HepG2 (cell line): ENCODE data around the gene CDKN2AIP. TPM values are rescaled to one million over a fixed set of nuclear protein-coding genes. Genes with fewer than 3 reads are reported as not detected.

Experiments
- CBFB ChIP-seq: sonication (generic); formaldehyde crosslinking; IDR thresholded peaks from 2 replicates; pipeline ENCODE4 v1.4.0; 2020; ENCODE audit warnings: missing genetic modification reagents
- CCAR2 ChIP-seq: fragments of 200-400 bp; formaldehyde crosslinking; optimal IDR thresholded peaks from 2 replicates; pipeline ENCODE3; 2018; ENCODE audit warnings: low read depth, mild to moderate bottlenecking, low read length, moderate library complexity
- KDM5B ChIP-seq: sonication (generic); formaldehyde crosslinking; IDR thresholded peaks from 2 replicates; pipeline ENCODE4 v1.4.0; 2020; ENCODE audit warnings: missing genetic modification reagents, mild to moderate bottlenecking, borderline replicate concordance
- KLF6 ChIP-seq: IDR thresholded peaks from 2 replicates; pipeline ENCODE4 v1.8.0; 2016; ENCODE audit warnings: missing biosample characterization, missing genetic modification reagents
- MZF1 ChIP-seq: sonication (generic); formaldehyde crosslinking; IDR thresholded peaks from 2 replicates; pipeline ENCODE4 v1.8.1; 2023; ENCODE audit warnings: mild to moderate bottlenecking, missing genetic modification reagents, borderline replicate concordance
- RBAK ChIP-seq: sonication (generic); formaldehyde crosslinking; IDR thresholded peaks from 2 replicates; pipeline ENCODE4 v1.5.1; 2020; ENCODE audit warnings: mild to moderate bottlenecking, missing genetic modification reagents
- RBM39 ChIP-seq: fragments of 200-400 bp; formaldehyde crosslinking; IDR thresholded peaks from one replicate; pipeline ENCODE4 v1.6.1; 2018; ENCODE audit warnings: antibody characterized with exemption, mild to moderate bottlenecking, low read depth, low read length; ENCODE audit not compliant: poor library complexity, severe bottlenecking
- TP53 ChIP-seq: sonication (generic); formaldehyde crosslinking; conservative IDR thresholded peaks from 2 replicates; pipeline ENCODE4 v1.4.0; 2020; ENCODE audit warnings: missing genetic modification reagents
- ZBTB7B ChIP-seq: sonication (generic); formaldehyde crosslinking; IDR thresholded peaks from 2 replicates; pipeline ENCODE4 v1.4.0; 2020; ENCODE audit warnings: missing genetic modification reagents
- ZFP41 ChIP-seq: sonication (generic); formaldehyde crosslinking; IDR thresholded peaks from 2 replicates; pipeline ENCODE4 v1.4.0; 2020; ENCODE audit warnings: mild to moderate bottlenecking, missing genetic modification reagents, borderline replicate concordance
- ZNF326 ChIP-seq: sonication (generic); formaldehyde crosslinking; IDR thresholded peaks from 2 replicates; pipeline ENCODE4 v1.4.0; 2020; ENCODE audit warnings: missing genetic modification reagents, borderline replicate concordance
- ZNF33A ChIP-seq: sonication (generic); formaldehyde crosslinking; IDR thresholded peaks from 2 replicates; pipeline ENCODE4 v1.5.1; 2020; ENCODE audit warnings: missing genetic modification reagents, mild to moderate bottlenecking, moderate library complexity, borderline replicate concordance
- ZNF644 ChIP-seq: IDR thresholded peaks from 2 replicates; pipeline ENCODE4 v1.6.1; 2016; ENCODE audit warnings: low read depth
- ZNF749 ChIP-seq: sonication (generic); formaldehyde crosslinking; IDR thresholded peaks from 2 replicates; pipeline ENCODE4 v1.8.0; 2022; ENCODE audit warnings: mild to moderate bottlenecking, missing genetic modification reagents, moderate library complexity, borderline replicate concordance
- polyA plus RNA-seq, 8 experiments: library from polyadenylated mRNA; depleted of rRNA in 3 of 8; stranded (reverse) in 7 of 8; unstranded in 1 of 8; fragments of >200 nt; fragmentation: Illumina TruSeq in 4 of 8; extraction: Trizol in 4 of 8; gene quantifications; 2 replicates each; pipeline versions ENCODE4 v1.2.1 to v1.2.3, GENCODE V29; 2011 to 2016; ENCODE audit warnings: low read depth in 4 of 8, missing spikeins in 1 of 8, mixed read lengths in 1 of 8; ENCODE audit not compliant: insufficient read depth in 1 of 8
- total RNA-seq, 5 experiments: library from RNA; depleted of rRNA; stranded (reverse); fragments of >200 nt; fragmentation: Illumina TruSeq; extraction: Trizol; gene quantifications; 2 replicates each; pipeline ENCODE4 v1.2.3, GENCODE V29; 2016; ENCODE audit warnings: low read depth in 1 of 5
- TF ChIP-seq, protein P1 (sequence below): sonication (generic); formaldehyde crosslinking; IDR thresholded peaks from 2 replicates; pipeline ENCODE4 v1.4.0; 2020; ENCODE audit warnings: missing genetic modification reagents
- TF ChIP-seq, protein P2 (sequence below): sonication (generic); formaldehyde crosslinking; IDR thresholded peaks from 2 replicates; pipeline ENCODE4 v1.4.0; 2020; ENCODE audit warnings: missing genetic modification reagents
- TF ChIP-seq, protein P3 (sequence below): sonication (generic); formaldehyde crosslinking; IDR thresholded peaks from 2 replicates; pipeline ENCODE4 v1.5.0; 2020; ENCODE audit warnings: mild to moderate bottlenecking, missing genetic modification reagents, borderline replicate concordance

The CDKN2AIP gene
- total and polyA plus RNA-seq, 2 of the 13 experiments (the other 11 are each of a cell fraction or from before 2014, with no cell fraction given), result 17.0 to 18.7 TPM

DNA sequence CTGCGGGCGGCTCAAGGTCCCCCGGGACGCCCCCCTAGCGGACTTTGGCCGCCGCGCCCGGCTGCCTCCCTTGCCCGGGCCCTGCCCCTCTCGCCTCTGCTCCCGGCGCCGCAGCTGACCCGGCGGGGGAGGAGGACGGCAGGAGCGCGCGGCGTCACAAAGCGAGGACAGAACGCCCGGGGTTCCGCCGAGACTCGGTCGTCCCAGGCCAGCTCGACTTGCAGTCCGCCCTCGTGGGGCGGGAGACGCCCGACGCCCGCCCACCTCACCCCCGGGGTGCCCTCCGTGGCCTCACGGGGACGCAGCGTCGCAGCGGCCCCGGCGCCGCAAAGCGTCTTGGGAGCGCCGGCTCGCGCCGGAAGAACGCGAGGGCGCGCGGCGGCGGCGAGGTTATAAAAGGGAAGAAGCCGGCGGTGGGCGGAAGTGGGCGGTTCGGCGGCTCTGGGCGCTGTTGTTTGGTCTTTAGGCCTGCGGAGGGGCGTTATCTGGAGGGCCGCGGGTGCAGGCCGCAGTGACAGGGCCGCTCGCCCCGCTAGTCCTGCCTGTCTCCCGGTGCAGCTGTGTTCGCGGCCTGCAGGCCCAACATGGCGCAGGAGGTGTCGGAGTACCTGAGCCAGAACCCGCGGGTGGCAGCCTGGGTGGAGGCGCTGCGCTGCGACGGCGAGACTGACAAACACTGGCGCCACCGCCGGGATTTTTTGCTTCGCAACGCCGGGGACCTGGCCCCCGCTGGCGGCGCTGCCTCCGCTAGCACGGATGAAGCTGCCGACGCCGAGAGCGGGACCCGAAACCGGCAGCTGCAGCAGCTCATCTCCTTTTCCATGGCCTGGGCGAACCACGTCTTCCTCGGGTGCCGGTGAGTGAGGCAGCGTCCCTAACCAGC, at the start of gene CDKN2AIP (continued):
- TF ChIP-seq, protein P1, sequence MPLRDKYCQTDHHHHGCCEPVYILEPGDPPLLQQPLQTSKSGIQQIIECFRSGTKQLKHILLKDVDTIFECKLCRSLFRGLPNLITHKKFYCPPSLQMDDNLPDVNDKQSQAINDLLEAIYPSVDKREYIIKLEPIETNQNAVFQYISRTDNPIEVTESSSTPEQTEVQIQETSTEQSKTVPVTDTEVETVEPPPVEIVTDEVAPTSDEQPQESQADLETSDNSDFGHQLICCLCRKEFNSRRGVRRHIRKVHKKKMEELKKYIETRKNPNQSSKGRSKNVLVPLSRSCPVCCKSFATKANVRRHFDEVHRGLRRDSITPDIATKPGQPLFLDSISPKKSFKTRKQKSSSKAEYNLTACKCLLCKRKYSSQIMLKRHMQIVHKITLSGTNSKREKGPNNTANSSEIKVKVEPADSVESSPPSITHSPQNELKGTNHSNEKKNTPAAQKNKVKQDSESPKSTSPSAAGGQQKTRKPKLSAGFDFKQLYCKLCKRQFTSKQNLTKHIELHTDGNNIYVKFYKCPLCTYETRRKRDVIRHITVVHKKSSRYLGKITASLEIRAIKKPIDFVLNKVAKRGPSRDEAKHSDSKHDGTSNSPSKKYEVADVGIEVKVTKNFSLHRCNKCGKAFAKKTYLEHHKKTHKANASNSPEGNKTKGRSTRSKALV (CRISPR knock-in tag), result no peak; the same call in 1 of the 2 replicates
- TF ChIP-seq KLF6 (CRISPR knock-in tag) (peak; percentile 13), KDM5B (CRISPR knock-in tag) (0 out of 2 replicates have a peak, but pooled peaks have one; percentile 29), CCAR2 (no peak), ZNF326 (CRISPR knock-in tag) (no peak), ZNF644 (CRISPR knock-in tag) (0 out of 2 replicates have a peak, but pooled peaks have one; percentile 0), TP53 (no peak; the same call in 1 of the 2 replicates), ZNF749 (CRISPR knock-in tag) (peak; percentile 89), RBM39 (peak; percentile 84), MZF1 (CRISPR knock-in tag) (peak; percentile 84; the same call in 1 of the 2 replicates), RBAK (no peak), CBFB (CRISPR knock-in tag) (peak; percentile 19; the same call in 1 of the 2 replicates), ZNF33A (CRISPR knock-in tag) (no peak), ZBTB7B (peak; percentile 93), ZFP41 (CRISPR knock-in tag) (no peak)
- TF ChIP-seq, protein P2, sequence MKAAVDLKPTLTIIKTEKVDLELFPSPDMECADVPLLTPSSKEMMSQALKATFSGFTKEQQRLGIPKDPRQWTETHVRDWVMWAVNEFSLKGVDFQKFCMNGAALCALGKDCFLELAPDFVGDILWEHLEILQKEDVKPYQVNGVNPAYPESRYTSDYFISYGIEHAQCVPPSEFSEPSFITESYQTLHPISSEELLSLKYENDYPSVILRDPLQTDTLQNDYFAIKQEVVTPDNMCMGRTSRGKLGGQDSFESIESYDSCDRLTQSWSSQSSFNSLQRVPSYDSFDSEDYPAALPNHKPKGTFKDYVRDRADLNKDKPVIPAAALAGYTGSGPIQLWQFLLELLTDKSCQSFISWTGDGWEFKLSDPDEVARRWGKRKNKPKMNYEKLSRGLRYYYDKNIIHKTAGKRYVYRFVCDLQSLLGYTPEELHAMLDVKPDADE (CRISPR knock-in tag), result no peak
- TF ChIP-seq, protein P3, sequence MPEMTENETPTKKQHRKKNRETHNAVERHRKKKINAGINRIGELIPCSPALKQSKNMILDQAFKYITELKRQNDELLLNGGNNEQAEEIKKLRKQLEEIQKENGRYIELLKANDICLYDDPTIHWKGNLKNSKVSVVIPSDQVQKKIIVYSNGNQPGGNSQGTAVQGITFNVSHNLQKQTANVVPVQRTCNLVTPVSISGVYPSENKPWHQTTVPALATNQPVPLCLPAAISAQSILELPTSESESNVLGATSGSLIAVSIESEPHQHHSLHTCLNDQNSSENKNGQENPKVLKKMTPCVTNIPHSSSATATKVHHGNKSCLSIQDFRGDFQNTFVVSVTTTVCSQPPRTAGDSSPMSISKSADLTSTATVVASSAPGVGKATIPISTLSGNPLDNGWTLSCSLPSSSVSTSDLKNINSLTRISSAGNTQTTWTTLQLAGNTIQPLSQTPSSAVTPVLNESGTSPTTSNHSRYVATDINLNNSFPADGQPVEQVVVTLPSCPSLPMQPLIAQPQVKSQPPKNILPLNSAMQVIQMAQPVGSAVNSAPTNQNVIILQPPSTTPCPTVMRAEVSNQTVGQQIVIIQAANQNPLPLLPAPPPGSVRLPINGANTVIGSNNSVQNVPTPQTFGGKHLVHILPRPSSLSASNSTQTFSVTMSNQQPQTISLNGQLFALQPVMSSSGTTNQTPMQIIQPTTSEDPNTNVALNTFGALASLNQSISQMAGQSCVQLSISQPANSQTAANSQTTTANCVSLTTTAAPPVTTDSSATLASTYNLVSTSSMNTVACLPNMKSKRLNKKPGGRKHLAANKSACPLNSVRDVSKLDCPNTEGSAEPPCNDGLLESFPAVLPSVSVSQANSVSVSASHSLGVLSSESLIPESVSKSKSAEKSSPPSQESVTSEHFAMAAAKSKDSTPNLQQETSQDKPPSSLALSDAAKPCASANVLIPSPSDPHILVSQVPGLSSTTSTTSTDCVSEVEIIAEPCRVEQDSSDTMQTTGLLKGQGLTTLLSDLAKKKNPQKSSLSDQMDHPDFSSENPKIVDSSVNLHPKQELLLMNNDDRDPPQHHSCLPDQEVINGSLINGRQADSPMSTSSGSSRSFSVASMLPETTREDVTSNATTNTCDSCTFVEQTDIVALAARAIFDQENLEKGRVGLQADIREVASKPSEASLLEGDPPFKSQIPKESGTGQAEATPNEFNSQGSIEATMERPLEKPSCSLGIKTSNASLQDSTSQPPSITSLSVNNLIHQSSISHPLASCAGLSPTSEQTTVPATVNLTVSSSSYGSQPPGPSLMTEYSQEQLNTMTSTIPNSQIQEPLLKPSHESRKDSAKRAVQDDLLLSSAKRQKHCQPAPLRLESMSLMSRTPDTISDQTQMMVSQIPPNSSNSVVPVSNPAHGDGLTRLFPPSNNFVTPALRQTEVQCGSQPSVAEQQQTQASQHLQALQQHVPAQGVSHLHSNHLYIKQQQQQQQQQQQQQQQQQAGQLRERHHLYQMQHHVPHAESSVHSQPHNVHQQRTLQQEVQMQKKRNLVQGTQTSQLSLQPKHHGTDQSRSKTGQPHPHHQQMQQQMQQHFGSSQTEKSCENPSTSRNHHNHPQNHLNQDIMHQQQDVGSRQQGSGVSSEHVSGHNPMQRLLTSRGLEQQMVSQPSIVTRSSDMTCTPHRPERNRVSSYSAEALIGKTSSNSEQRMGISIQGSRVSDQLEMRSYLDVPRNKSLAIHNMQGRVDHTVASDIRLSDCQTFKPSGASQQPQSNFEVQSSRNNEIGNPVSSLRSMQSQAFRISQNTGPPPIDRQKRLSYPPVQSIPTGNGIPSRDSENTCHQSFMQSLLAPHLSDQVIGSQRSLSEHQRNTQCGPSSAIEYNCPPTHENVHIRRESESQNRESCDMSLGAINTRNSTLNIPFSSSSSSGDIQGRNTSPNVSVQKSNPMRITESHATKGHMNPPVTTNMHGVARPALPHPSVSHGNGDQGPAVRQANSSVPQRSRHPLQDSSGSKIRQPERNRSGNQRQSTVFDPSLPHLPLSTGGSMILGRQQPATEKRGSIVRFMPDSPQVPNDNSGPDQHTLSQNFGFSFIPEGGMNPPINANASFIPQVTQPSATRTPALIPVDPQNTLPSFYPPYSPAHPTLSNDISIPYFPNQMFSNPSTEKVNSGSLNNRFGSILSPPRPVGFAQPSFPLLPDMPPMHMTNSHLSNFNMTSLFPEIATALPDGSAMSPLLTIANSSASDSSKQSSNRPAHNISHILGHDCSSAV (CRISPR knock-in tag), result no peak
